T-helper 1 cell treated with Interleukin-12 subunit alpha and Interleukin-12 subunit beta and Interleukin-4 antibody, amounts not matched to agents 30 μg/mL and 1 μg/mL, for 36 hours (primary cell): Measurements from ENCODE around the gene GDPD3.

Experiments
- H3K27ac Mint-ChIP-seq: one replicate; pipeline ENCODE4 v1.8.0; 2021; ENCODE audit warnings: mild to moderate bottlenecking, mixed read lengths
- H3K27me3 Mint-ChIP-seq: one replicate; pipeline ENCODE4 v1.8.0; 2021; ENCODE audit warnings: low read depth, mixed read lengths
- H3K36me3 Mint-ChIP-seq: one replicate; pipeline ENCODE4 v1.8.0; 2021; ENCODE audit warnings: low read depth, mixed read lengths
- H3K4me1 Mint-ChIP-seq: one replicate; pipeline ENCODE4 v1.8.0; 2021; ENCODE audit warnings: low read depth, mixed read lengths
- H3K4me3 Mint-ChIP-seq: one replicate; pipeline ENCODE4 v1.8.0; 2021; ENCODE audit warnings: mild to moderate bottlenecking, moderate library complexity, mixed read lengths
- H3K9me3 Mint-ChIP-seq: one replicate; pipeline ENCODE4 v1.8.0; 2021; ENCODE audit warnings: mixed read lengths

Gene GDPD3

GRCh38 chr16:30094541-30095165, 18.7 kb downstream of the GDPD3 start:
- no peaks in the 10 kb centered on the region for H3K27me3 Mint-ChIP-seq
- peaks cover 34% of the 10 kb centered on the region for H3K4me1 Mint-ChIP-seq
- H3K36me3 Mint-ChIP-seq, result peaks cover 33% of the 10 kb centered on the region
- peaks cover 22% of the 10 kb centered on the region for H3K9me3 Mint-ChIP-seq
- peak overlapping the region; percentile 88 for H3K4me3 Mint-ChIP-seq
- H3K27ac Mint-ChIP-seq, result peak overlapping the region; percentile 84

DNA sequence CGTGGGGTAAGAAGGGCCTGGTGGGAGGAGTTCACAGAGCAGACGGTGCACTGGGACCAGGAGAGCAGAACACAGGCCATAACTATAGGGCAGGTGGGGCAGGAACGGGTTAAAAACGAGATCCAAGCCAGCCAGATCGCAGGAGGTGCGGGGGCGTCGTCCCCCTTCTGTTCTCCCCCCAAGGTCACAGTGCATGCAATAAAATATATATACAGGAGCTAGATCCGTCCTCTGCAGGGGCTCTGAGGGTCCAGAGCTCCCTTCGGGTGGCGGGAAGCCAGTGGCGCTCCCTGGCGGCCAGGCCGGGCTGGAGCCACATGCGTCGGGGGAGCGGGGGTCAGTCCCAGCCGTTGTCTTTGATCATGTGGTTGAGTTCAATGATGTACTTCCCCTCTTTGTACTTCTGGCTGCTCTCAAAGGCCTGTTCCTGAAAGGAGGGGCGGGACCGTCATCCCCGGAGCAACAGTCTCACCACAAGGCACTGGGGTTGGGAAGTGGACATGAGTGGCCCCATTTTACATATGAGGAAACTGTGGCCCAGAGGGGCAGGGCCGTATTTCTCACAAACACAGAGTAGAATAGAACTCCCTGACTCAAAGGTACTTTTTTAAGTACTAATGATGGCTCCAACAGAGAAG, 20.8 kb downstream of the GDPD3 start:
- peaks cover 28% of the 10 kb centered on the region for H3K36me3 Mint-ChIP-seq
- H3K27ac Mint-ChIP-seq, result peak overlapping the region; percentile 94
- peaks cover 9% of the 10 kb centered on the region for H3K9me3 Mint-ChIP-seq
- no peaks in the 10 kb centered on the region for H3K27me3 Mint-ChIP-seq
- H3K4me1 Mint-ChIP-seq, result peaks cover 40% of the 10 kb centered on the region
- H3K4me3 Mint-ChIP-seq, result peak overlapping the region; percentile 87

GRCh38 chr16:30091474-30092372, 21.6 kb downstream of the GDPD3 start, which contains the start of gene TBX6:
Gene TBX6, minus strand, starts transcription at chr16:30091924. Its CDS starts 731 bp downstream, at chr16:30091193.
- H3K27ac Mint-ChIP-seq, result peak within 1 kb of the TSS; percentile 94
- no peaks in the 10 kb centered on the region for H3K27me3 Mint-ChIP-seq
- peaks cover 41% of the 10 kb centered on the region for H3K4me1 Mint-ChIP-seq
- peaks cover under 1% of the 10 kb centered on the region for H3K9me3 Mint-ChIP-seq
- H3K4me3 Mint-ChIP-seq, result peak within 1 kb of the TSS; percentile 87
- H3K36me3 Mint-ChIP-seq, result peaks cover 26% of the 10 kb centered on the region

- Mint-ChIP-seq H3K4me3 (peak overlapping the region; percentile 57), H3K4me1 (peaks cover 39% of the 10 kb centered on the region), H3K27ac (peak overlapping the region; percentile 77), H3K36me3 (peaks cover 27% of the 10 kb centered on the region), H3K27me3 (no peaks in the 10 kb centered on the region), H3K9me3 (no peaks in the 10 kb centered on the region)
Measured at GRCh38 chr16:30090610-30091331, 22.6 kb downstream of the GDPD3 start.

- Mint-ChIP-seq H3K27me3 (no peaks in the 10 kb centered on the region), H3K36me3 (peaks cover 18% of the 10 kb centered on the region), H3K4me1 (peaks cover 32% of the 10 kb centered on the region), H3K27ac (peak overlapping the region; percentile 77), H3K9me3 (no peaks in the 10 kb centered on the region), H3K4me3 (no peak overlapping the region)
Measured at GRCh38 chr16:30088832-30089624, 24.3 kb downstream of the GDPD3 start.

DNA sequence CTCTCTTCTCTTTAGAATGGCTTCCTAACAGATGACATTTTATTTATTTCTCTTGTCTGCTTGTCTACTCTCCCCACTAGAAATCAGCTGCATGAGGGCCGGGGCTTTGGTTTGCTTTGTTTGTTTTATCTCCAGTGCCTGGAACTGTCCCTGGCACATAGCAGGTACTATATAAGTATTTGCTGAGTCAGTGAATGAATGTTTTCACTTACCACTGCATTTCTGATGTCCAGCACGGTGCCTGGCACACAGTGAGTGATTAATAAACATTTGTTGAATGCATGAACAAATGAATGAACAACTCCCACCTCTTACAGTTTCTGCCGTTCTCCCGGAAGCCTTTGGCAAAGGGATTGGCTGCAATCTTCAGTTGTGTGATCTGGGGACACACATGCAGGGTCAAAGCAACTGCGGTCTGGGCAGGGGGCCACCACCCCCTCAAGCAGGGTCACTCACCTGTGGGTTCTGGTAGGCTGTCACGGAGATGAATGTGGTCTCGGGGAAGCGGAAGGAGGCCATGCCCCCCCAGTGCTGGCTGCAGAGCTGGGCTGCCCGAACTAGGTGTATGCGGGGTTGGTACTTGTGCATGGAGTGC, 25.0 kb downstream of the GDPD3 start:
- peaks cover 19% of the 10 kb centered on the region for H3K36me3 Mint-ChIP-seq
- H3K4me1 Mint-ChIP-seq, result peaks cover 32% of the 10 kb centered on the region
- no peaks in the 10 kb centered on the region for H3K27me3 Mint-ChIP-seq
- H3K27ac Mint-ChIP-seq, result no peak overlapping the region
- H3K9me3 Mint-ChIP-seq, result no peaks in the 10 kb centered on the region
- no peak overlapping the region for H3K4me3 Mint-ChIP-seq

DNA sequence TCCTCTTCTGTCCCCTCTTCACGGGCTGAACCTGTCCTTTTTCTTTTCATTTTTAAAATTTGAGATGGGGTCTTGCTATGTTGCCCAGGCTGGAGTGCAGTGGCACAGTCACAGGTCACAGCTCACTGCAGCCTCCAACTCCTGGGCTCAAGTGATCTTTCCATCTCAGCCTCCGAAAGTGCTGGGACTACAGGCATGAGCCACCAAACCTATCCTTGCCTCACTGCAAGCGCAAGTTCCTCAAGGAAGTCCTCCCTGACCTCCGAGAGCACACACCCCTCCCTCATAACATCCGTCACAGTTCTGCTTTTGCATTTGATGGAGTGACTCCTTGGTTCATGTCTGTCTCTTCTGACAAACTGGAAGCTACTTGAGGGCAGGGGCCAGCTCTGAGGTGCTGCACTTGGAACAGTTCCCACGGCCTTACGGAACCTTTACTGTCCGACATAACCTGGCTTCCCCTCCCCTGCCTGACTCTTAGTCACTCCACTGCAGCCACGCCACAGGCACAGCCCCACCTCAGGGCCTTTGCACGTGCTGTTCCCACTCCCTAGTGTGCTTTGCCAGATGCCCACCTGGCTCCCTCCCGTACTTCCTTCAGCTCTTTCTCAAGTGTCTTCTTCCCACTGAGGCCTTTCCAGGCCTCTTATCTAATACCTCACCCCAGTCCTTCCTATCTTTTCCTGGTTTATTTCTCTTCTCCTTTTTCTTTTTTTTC, 26.0 kb downstream of the GDPD3 start:
- H3K36me3 Mint-ChIP-seq, result peaks cover 25% of the 10 kb centered on the region
- no peak overlapping the region for H3K4me3 Mint-ChIP-seq
- peaks cover 26% of the 10 kb centered on the region for H3K4me1 Mint-ChIP-seq
- peak overlapping the region; percentile 46 for H3K27ac Mint-ChIP-seq
- no peaks in the 10 kb centered on the region for H3K27me3 Mint-ChIP-seq
- no peaks in the 10 kb centered on the region for H3K9me3 Mint-ChIP-seq

DNA sequence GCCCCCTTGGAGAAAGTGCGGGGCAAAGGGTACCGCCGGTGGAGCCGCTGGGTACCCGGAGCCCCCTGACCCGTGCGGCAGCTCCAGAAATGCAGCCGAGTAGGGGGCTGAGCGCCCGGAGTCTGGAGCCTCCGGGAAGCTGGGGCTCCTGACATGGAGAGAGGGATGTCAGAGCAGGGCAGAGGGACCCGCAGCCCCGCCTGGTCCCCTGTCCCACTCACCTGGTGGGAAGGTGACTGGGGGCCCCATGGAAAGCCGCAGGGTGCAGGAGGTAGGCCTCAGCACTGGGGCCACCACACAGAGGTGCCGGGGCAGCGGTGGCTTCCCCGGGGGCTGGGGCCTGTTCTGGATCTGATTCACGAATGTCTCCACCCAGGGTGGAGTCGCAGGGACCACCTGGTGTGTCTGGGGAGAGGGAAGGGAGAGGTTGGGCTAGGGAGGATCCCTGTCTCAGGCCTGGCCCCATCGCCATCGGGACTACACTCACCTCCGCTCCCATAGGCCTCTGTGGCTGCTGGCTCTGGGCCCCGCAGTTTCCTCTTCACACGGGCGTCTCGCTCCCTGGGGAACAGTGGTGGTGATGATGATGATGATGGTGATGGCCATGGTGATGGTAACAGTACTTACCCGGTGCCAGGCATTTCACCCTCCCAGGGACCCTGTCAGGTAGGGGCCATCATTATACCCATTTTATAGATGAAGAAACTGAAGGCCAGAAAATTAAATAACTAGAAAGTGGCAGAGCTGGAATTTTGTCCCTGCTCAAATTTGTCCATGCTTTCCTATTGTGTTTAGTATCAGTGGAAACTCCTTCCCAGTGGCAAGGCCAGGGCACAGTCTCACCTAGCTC, 26.8 kb downstream of the GDPD3 start:
- Mint-ChIP-seq H3K4me3 (no peak overlapping the region), H3K27me3 (no peaks in the 10 kb centered on the region), H3K4me1 (peaks cover 23% of the 10 kb centered on the region), H3K27ac (no peak overlapping the region), H3K9me3 (no peaks in the 10 kb centered on the region), H3K36me3 (peaks cover 30% of the 10 kb centered on the region)

DNA sequence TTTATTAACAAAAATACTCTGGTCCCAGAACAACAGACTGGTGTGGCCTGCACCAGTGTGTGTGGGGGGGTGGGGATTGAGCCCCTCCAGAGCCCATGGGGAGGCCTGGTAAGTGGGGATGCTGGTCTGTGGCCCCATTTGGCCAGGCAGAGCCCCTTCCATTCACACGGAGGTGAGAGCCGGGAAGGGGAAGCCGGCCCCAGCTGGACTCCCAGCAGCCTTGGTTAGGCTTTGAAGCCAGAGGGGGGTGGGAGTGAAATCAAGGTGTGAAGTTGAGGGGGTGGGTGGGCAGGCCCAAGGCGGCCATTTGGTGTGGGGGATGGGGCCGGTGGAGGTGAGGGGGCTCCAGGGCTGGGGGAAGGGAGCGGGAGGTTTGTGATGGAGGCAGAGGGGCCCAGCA, 27.5 kb downstream of the GDPD3 start:
- H3K36me3 Mint-ChIP-seq, result peaks cover 31% of the 10 kb centered on the region
- no peaks in the 10 kb centered on the region for H3K9me3 Mint-ChIP-seq
- no peak overlapping the region for H3K27ac Mint-ChIP-seq
- no peak overlapping the region for H3K4me3 Mint-ChIP-seq
- H3K27me3 Mint-ChIP-seq, result no peaks in the 10 kb centered on the region
- peaks cover 23% of the 10 kb centered on the region for H3K4me1 Mint-ChIP-seq

- H3K9me3 Mint-ChIP-seq, result no peaks in the 10 kb centered on the region
- H3K27ac Mint-ChIP-seq, result no peak overlapping the region
- H3K4me3 Mint-ChIP-seq, result no peak overlapping the region
- H3K27me3 Mint-ChIP-seq, result no peaks in the 10 kb centered on the region
- H3K4me1 Mint-ChIP-seq, result peaks cover 20% of the 10 kb centered on the region
- H3K36me3 Mint-ChIP-seq, result peaks cover 33% of the 10 kb centered on the region
Measured at GRCh38 chr16:30085247-30085646, 28.1 kb downstream of the GDPD3 start.

DNA sequence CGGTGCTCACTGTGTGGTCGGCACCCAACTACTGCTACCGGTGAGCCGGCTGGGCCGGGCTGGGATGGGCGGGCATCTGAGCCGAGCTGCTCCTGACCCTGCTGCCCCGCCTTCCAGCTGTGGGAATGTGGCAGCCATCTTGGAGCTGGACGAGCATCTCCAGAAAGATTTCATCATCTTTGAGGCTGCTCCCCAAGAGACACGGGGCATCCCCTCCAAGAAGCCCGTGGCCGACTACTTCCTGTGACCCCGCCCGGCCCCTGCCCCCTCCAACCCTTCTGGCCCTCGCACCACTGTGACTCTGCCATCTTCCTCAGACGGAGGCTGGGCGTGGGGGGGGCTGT, 28.5 kb downstream of the GDPD3 start:
- H3K27me3 Mint-ChIP-seq, result no peaks in the 10 kb centered on the region
- no peak overlapping the region for H3K27ac Mint-ChIP-seq
- peaks cover 34% of the 10 kb centered on the region for H3K36me3 Mint-ChIP-seq
- H3K4me1 Mint-ChIP-seq, result peaks cover 15% of the 10 kb centered on the region
- H3K4me3 Mint-ChIP-seq, result no peak overlapping the region
- H3K9me3 Mint-ChIP-seq, result no peaks in the 10 kb centered on the region

DNA sequence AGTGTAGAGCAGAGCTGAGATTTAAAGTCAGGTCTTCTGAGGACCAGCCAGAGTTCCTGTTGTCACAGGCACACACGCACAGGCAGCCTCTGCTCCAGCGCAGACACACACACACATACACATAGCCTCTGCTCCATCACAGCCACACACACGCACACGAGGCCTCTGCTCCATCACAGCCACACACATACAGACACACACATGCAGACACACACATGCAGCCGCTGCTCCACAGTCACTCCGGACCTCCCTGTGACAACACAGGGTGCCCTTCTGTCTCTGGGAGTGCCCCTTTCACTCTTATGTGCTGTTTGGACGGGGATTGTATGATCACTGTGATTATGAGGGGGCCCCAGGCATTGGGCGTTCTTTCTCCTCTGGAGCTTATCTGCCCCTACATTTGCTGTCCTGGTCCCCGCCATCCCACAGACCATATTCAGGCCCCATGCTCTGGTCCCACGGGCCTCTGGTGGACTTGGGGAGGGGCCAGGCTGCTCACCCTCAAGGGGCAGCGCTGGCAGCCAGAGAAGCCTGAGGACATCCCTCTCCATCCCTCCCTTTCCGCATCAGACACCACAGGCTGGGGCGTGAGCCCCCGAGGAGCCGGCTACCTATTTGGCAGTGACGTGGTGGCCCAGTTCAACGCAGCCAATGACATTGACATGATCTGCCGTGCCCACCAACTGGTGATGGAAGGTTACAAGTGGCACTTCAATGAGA, 29.1 kb downstream of the GDPD3 start:
- H3K27me3 Mint-ChIP-seq, result no peaks in the 10 kb centered on the region
- no peak overlapping the region for H3K4me3 Mint-ChIP-seq
- H3K36me3 Mint-ChIP-seq, result peaks cover 40% of the 10 kb centered on the region
- peaks cover 17% of the 10 kb centered on the region for H3K4me1 Mint-ChIP-seq
- H3K27ac Mint-ChIP-seq, result no peak overlapping the region
- H3K9me3 Mint-ChIP-seq, result no peaks in the 10 kb centered on the region
